ENCODE results near the gene PAK4. TPM values are rescaled to one million over a fixed set of nuclear protein-coding genes. Genes with fewer than 3 reads are reported as not detected.

PAK4 gene
- total and polyA plus RNA-seq, 2 of the 8 experiments (the other 6 are each of a cell fraction or from before 2014, with no cell fraction given): 50.7 to 64.4 TPM

- Histone ChIP-seq H3K14ac (ENCODE audit: insufficient read length) (no peak overlapping the region), H3K23me2 (ENCODE audit: low read depth, low read length) (no peaks in the 10 kb centered on the region), H3K27ac (ENCODE audit: low read depth, low read length) (no peak overlapping the region), H3K36me3 (ENCODE audit: control insufficient read depth in 2 of 4, insufficient read depth in 4 of 4, low read length in 3 of 4) (no peaks in the 10 kb centered on the region), H2AFZ (ENCODE audit: low read length) (no peak overlapping the region), H2BK120ac (replicated peaks; ENCODE audit: low read depth, low read length) (no peak overlapping the region), H2BK5ac (ENCODE audit: low read depth, low read length) (no peak overlapping the region), H3K4me1 (replicated peaks in 1 of 4; ENCODE audit: control insufficient read depth in 3 of 4, insufficient read depth in 4 of 4, low read length in 3 of 4) (no peaks in the 10 kb centered on the region), H2BK12ac (ENCODE audit: low read depth, low read length) (no peak overlapping the region), H3K23ac (ENCODE audit: insufficient read length) (no peak overlapping the region), H3K9me3 (ENCODE audit: insufficient read depth in 2 of 2, low read depth in 1 of 2, low read length in 1 of 2) (no peaks in the 10 kb centered on the region), H2BK15ac (ENCODE audit: low read length) (no peak overlapping the region), H3K4me2 (ENCODE audit: insufficient read depth in 1 of 2, low read depth in 2 of 2, low read length in 2 of 2) (no peak overlapping the region), H3K9ac (replicated peaks in 1 of 4; ENCODE audit: extremely low read depth in 1 of 4, low read depth in 3 of 4, low read length in 3 of 4) (no peak overlapping the region), H3K18ac (ENCODE audit: extremely low read depth, low read length) (no peak overlapping the region), H2AK5ac (ENCODE audit: low read depth, low read length) (no peak overlapping the region), H3K56ac (replicated peaks; ENCODE audit: insufficient read length, low read depth, low read length) (no peak overlapping the region), H4K5ac (ENCODE audit: insufficient read length, low read depth, low read length) (no peak overlapping the region), H4K20me1 (replicated peaks in 1 of 2; ENCODE audit: control insufficient read depth in 1 of 2, insufficient read depth in 2 of 2, low read length in 2 of 2) (no peaks in the 10 kb centered on the region), H4K91ac (replicated peaks; ENCODE audit: insufficient read length, low read length) (no peak overlapping the region), H3K27me3 (replicated peaks in 1 of 4; ENCODE audit: control insufficient read depth in 3 of 4, extremely low read depth in 1 of 4, insufficient read depth in 3 of 4, low read length in 3 of 4) (peaks cover 0 to 4% (median under 1%) of the 10 kb centered on the region in 4 experiments; a peak in 2 of 7 replicates), H3K79me2 (ENCODE audit: control insufficient read depth in 1 of 2, insufficient read depth in 2 of 2, low read length in 2 of 2) (no peaks in the 10 kb centered on the region), H3K4me3 (ENCODE audit: extremely low read depth in 1 of 4, insufficient read depth in 2 of 4, low read depth in 3 of 4, low read length in 4 of 4) (no peak overlapping the region), H4K8ac (ENCODE audit: extremely low read depth, insufficient read depth, low read length) (no peak overlapping the region), H3K79me1 (ENCODE audit: low read depth, low read length) (no peaks in the 10 kb centered on the region), H3K4ac (replicated peaks; ENCODE audit: insufficient read length, low read depth, low read length) (no peak overlapping the region), H2BK20ac (ENCODE audit: low read length) (no peak overlapping the region)
- TF ChIP-seq ASH2L (IDR thresholded peaks at IDR 0.05; ENCODE audit: low read length) (no peak), CEBPB (IDR thresholded peaks at IDR 0.05; ENCODE audit: low read depth, low read length) (no peak), CTBP2 (IDR thresholded peaks at IDR 0.05; ENCODE audit: borderline replicate concordance, insufficient read depth, insufficient read length, low read length) (no peak), ATF3 (IDR thresholded peaks at IDR 0.05; ENCODE audit: insufficient read depth, low read depth, low read length) (no peak), SP1 (IDR thresholded peaks at IDR 0.05; ENCODE audit: low read depth, low read length) (no peak), JUND (IDR thresholded peaks at IDR 0.05; ENCODE audit: low read length) (no peak), TCF12 (IDR thresholded peaks at IDR 0.05; ENCODE audit: low read depth, low read length) (no peak), SAP30 (IDR thresholded peaks at IDR 0.05; ENCODE audit: insufficient read depth, insufficient replicate concordance, low read length) (no peak)
- CTCF ChIA-PET (ENCODE audit: partially characterized antibody): no interaction called here
- no peak for FAIRE-seq
- POLR2A ChIA-PET (ENCODE audit: partially characterized antibody): no interaction called here
- DNase-seq (ENCODE audit: low read depth in 1 of 2, low spot score in 2 of 2): no peak
- 87% methylated on average over 11 of the region's 11 CpGs; no CpG with 5 or more reads in 1 of the 2 experiments for WGBS, 2 experiments (ENCODE audit: extremely low coverage in 1 of 2, insufficient coverage in 1 of 2, insufficient read length in 1 of 2, insufficient replicate concordance in 2 of 2, low coverage in 1 of 2, low lambda C conversion rate in 2 of 2, missing lambda C conversion rate in 1 of 2)
These were observed 48.3 kb upstream of the PAK4 start for GRCh38 chr19:39077323-39077722.
